SU-DHL-6 (cell line): ENCODE results near the gene MAIP1.
A peak's percentile ranks its signal among the peaks of the same experiment; 100 is the strongest.

ENCODE experiments used
- H2AFZ ChIP-seq: fragments of 200-600 bp; sonication (generic); 2 replicates; pipeline ENCODE4 v1.6.1; 2014; ENCODE audit warnings: low read depth, mild to moderate bottlenecking, moderate library complexity, mixed read lengths, antibody characterized with exemption, low read length; ENCODE audit not compliant: severe bottlenecking
- H3F3A ChIP-seq: fragments of 200-600 bp; shearing (Covaris generic); 2 replicates; pipeline ENCODE4 v1.6.0; 2016; ENCODE audit warnings: antibody characterized with exemption, mild to moderate bottlenecking; ENCODE audit not compliant: insufficient read depth
- H3K27ac ChIP-seq: fragments of 200-600 bp; sonication (generic); 2 replicates; pipeline ENCODE4 v1.5.1; 2016; ENCODE audit warnings: low read depth, mild to moderate bottlenecking, low read length, moderate library complexity, mixed read lengths
- H3K27me3 ChIP-seq: fragments of 200-600 bp; sonication (generic), shearing (Covaris generic); 2 replicates; pipeline ENCODE4 v1.6.0; 2014; ENCODE audit warnings: mild to moderate bottlenecking, low read length
- H3K36me3 ChIP-seq: fragments of 200-600 bp; sonication (generic); 2 replicates; pipeline ENCODE4 v1.6.1; 2014; ENCODE audit warnings: mild to moderate bottlenecking, low read length, mixed read lengths
- H3K4me2 ChIP-seq: fragments of 300-600, 200-600 bp; shearing (Covaris generic), sonication (generic); 2 replicates; pipeline ENCODE4 v1.6.0; 2014; ENCODE audit warnings: low read length, low read depth, mild to moderate bottlenecking; ENCODE audit not compliant: poor library complexity, severe bottlenecking
- H3K4me3 ChIP-seq: fragments of 200-600 bp; sonication (generic); 2 replicates; pipeline ENCODE4 v1.5.1; 2014; ENCODE audit warnings: antibody characterized with exemption, low read length, mild to moderate bottlenecking, mixed read lengths; ENCODE audit not compliant: insufficient read depth, poor library complexity, severe bottlenecking
- H3K79me2 ChIP-seq: fragments of 200-600 bp; sonication (generic); 2 replicates; pipeline ENCODE4 v1.6.1; 2014; ENCODE audit warnings: mild to moderate bottlenecking, low read length, moderate library complexity; ENCODE audit not compliant: insufficient read depth
- H3K9ac ChIP-seq: fragments of 200-600 bp; sonication (generic); 2 replicates; pipeline ENCODE4 v1.7.0; 2014; ENCODE audit warnings: mild to moderate bottlenecking, low read length
- H3K9me2 ChIP-seq: fragments of 200-600 bp; sonication (generic); replicated peaks from 2 replicates; pipeline ENCODE4 v1.6.1; 2014; ENCODE audit warnings: low read length; ENCODE audit not compliant: insufficient read depth
- H3K9me3 ChIP-seq: fragments of 200-600 bp; sonication (generic); 2 replicates; pipeline ENCODE4 v1.6.1; 2014; ENCODE audit warnings: low read length, mixed read lengths; ENCODE audit not compliant: insufficient read depth
- H4K20me1 ChIP-seq: fragments of 200-600 bp; sonication (generic); 2 replicates; pipeline ENCODE4 v1.6.1; 2014; ENCODE audit warnings: low read depth, mild to moderate bottlenecking, antibody characterized with exemption, low read length, moderate library complexity, mixed read lengths
- EZH2phosphoT487 ChIP-seq: fragments of 200-600 bp; sonication (generic), shearing (Covaris generic); conservative IDR thresholded peaks from 2 replicates; pipeline ENCODE4 v1.6.1; 2018; ENCODE audit warnings: mild to moderate bottlenecking, antibody characterized with exemption, low read length, moderate library complexity, mixed read lengths
- TF ChIP-seq, protein P1 (sequence below): fragments of 200-600 bp; sonication (generic); IDR thresholded peaks from one replicate; pipeline ENCODE4 v1.5.1; 2017; ENCODE audit warnings: antibody characterized with exemption, mild to moderate bottlenecking, low read length, moderate library complexity; ENCODE audit not compliant: insufficient read depth, poor library complexity, severe bottlenecking

MAIP1 gene

DNA sequence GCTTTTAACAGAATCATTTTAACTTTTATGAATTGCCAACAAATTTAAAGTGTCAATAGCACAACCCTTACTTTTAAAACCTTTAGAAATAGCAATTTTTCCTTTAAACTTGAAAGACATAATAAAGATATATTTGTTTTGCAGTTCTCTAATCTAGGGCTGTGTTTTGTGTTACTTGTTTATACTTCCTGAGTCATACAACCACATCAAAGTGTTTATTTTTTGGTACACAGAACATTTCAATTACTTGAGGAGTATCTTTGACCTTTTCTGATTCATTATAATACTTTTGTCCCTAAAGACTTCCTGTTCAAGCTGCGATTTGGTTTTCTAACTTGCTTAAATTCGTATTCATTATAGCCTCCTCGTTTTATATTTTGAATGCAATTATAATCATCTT is 21.9 kb upstream of the MAIP1 start:
- Histone ChIP-seq H3K27ac (no peak overlapping the region), H3K9ac (no peak overlapping the region), H3K79me2 (no peaks in the 10 kb centered on the region), H3K27me3 (no peaks in the 10 kb centered on the region), H3K36me3 (peaks cover 29% of the 10 kb centered on the region; the same call in 1 of the 2 replicates), H3K4me3 (no peak overlapping the region), H3K4me2 (no peak overlapping the region), H3F3A (0 out of 2 replicates have a peak, but pooled peaks cover 14% of the 10 kb centered on the region), H3K9me2 (no peaks in the 10 kb centered on the region), H2AFZ (no peak overlapping the region), H4K20me1 (peaks cover 4% of the 10 kb centered on the region; the same call in 1 of the 2 replicates), H3K9me3 (no peaks in the 10 kb centered on the region)
- TF ChIP-seq EZH2phosphoT487, result no peak
- TF ChIP-seq, protein P1, sequence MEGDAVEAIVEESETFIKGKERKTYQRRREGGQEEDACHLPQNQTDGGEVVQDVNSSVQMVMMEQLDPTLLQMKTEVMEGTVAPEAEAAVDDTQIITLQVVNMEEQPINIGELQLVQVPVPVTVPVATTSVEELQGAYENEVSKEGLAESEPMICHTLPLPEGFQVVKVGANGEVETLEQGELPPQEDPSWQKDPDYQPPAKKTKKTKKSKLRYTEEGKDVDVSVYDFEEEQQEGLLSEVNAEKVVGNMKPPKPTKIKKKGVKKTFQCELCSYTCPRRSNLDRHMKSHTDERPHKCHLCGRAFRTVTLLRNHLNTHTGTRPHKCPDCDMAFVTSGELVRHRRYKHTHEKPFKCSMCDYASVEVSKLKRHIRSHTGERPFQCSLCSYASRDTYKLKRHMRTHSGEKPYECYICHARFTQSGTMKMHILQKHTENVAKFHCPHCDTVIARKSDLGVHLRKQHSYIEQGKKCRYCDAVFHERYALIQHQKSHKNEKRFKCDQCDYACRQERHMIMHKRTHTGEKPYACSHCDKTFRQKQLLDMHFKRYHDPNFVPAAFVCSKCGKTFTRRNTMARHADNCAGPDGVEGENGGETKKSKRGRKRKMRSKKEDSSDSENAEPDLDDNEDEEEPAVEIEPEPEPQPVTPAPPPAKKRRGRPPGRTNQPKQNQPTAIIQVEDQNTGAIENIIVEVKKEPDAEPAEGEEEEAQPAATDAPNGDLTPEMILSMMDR, result no peak

DNA sequence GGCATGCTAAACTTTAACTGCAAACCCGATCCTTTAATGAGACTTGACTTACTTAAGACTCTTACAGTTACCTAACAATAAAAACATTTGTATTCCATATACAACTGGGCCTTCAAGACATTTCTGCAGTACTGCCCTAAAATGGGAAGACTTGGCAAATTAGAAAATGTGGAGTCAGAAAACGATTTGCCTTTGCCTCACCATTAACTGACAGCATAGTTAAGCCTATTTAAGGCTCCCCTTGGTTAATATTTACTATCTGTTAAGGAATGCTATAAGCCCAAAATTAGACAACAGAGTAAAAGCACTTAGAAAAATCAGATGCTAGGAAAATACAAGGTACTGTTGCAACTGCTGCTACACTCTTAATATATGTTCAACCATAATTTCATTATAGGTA is 18.8 kb upstream of the MAIP1 start:
- Histone ChIP-seq H4K20me1 (no peaks in the 10 kb centered on the region; the same call in 1 of the 2 replicates), H2AFZ (no peak overlapping the region), H3K27ac (no peak overlapping the region), H3F3A (0 out of 2 replicates have a peak, but pooled peaks cover 11% of the 10 kb centered on the region), H3K9me3 (no peaks in the 10 kb centered on the region), H3K4me3 (no peak overlapping the region), H3K27me3 (no peaks in the 10 kb centered on the region), H3K9ac (no peak overlapping the region), H3K4me2 (no peak overlapping the region), H3K36me3 (peaks cover 27% of the 10 kb centered on the region; the same call in 1 of the 2 replicates), H3K9me2 (no peaks in the 10 kb centered on the region), H3K79me2 (no peaks in the 10 kb centered on the region)
- TF ChIP-seq, protein P1, result no peak
- no peak for TF ChIP-seq EZH2phosphoT487

DNA sequence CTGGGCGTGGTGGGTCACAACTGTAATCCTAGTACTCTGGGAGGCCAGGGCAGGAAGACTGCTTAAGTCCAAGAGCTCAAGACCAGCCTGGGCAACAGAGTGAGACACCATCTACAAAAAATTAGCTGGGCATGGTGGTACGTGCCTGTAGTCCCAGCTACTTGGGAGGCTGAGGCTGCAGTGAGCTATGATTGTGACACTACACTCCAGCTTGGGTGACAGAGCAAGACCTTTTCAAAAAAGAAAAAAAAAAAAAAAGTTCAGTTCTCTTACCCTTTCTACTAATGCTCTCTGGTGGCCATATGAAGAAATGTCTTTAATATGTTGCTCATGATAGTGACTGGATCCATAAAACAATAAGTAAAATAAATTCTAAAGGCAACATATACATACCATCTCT is 15.0 kb upstream of the MAIP1 start:
- H3K36me3 ChIP-seq, result peaks cover 18% of the 10 kb centered on the region; the same call in 1 of the 2 replicates
- no peaks in the 10 kb centered on the region for H3K79me2 ChIP-seq
- H3K4me2 ChIP-seq, result no peak overlapping the region
- H3K27me3 ChIP-seq, result no peaks in the 10 kb centered on the region
- no peak overlapping the region for H3K27ac ChIP-seq
- no peak overlapping the region for H3K9ac ChIP-seq
- H2AFZ ChIP-seq, result no peak overlapping the region
- no peaks in the 10 kb centered on the region for H3K9me2 ChIP-seq
- TF ChIP-seq EZH2phosphoT487, result no peak
- TF ChIP-seq, protein P1, result peak; percentile 24
- 0 out of 2 replicates have a peak, but pooled peaks cover 4% of the 10 kb centered on the region for H3F3A ChIP-seq
- H3K9me3 ChIP-seq, result no peaks in the 10 kb centered on the region
- no peaks in the 10 kb centered on the region; the same call in 1 of the 2 replicates for H4K20me1 ChIP-seq
- no peak overlapping the region for H3K4me3 ChIP-seq
